Peyer's patch (tissue), 4 donors: ENCODE results near the gene SLC16A3. TPM values are rescaled to one million over a fixed set of nuclear protein-coding genes. Genes with fewer than 3 reads are reported as not detected.
"Not testable (repeated sequence)": the region's sequence is repeated elsewhere in the genome, so short reads cannot be mapped to it uniquely, and the experiment has no call there.

Source experiments
- DNase-seq, 3 donors: peaks; one replicate each; pipeline ENCODE4 v3.0.0-alpha.2; 2017 to 2019
- H3K27ac ChIP-seq, 4 donors: fragments of 200-600 bp; sonication (generic); one replicate each; pipeline ENCODE4 v1.5.1; 2016 to 2019
- H3K27me3 ChIP-seq, 2 donors: fragments of 200-600 bp; sonication (generic); one replicate each; pipeline ENCODE4 v1.5.1; 2019
- H3K36me3 ChIP-seq, 3 donors: fragments of 200-600 bp; sonication (generic); one replicate each; pipeline ENCODE4 v1.5.1; 2016 to 2019
- H3K4me1 ChIP-seq, 4 donors: fragments of 200-600 bp; sonication (generic); one replicate each; pipeline ENCODE4 v1.5.1; 2016 to 2019
- H3K4me3 ChIP-seq, 4 donors: fragments of 200-600 bp; sonication (generic); 1 replicate in 3 of 4; 2 replicates in 1 of 4; pipeline ENCODE4 v1.5.1; 2016 to 2019; ENCODE audit warnings: mild to moderate bottlenecking in 1 of 4
- H3K9me3 ChIP-seq, 4 donors: fragments of 200-600 bp; sonication (generic); one replicate each; pipeline ENCODE4 v1.5.1; 2016 to 2019; ENCODE audit warnings: mild to moderate bottlenecking in 1 of 4
- CTCF ChIP-seq, 6 experiments: fragments of 450-650 bp in 4 of 6; fragments of 200-600 bp in 2 of 6; sonication (generic) in 1 of 6; IDR thresholded peaks; one replicate each; pipeline ENCODE4 v1.5.1; 2017 to 2019; ENCODE audit warnings: antibody characterized with exemption in 6 of 6, mild to moderate bottlenecking in 3 of 6, moderate library complexity in 1 of 6
- POLR2A ChIP-seq, 2 donors: fragments of 450-650 bp; IDR thresholded peaks; one replicate each; pipeline ENCODE4 v1.5.1; 2017; ENCODE audit warnings: antibody characterized with exemption in 2 of 2, mild to moderate bottlenecking in 2 of 2, moderate library complexity in 2 of 2
- total RNA-seq, 4 donors: library from RNA; depleted of rRNA; stranded (reverse); fragments of >200 nt; gene quantifications; one replicate each; pipeline ENCODE4 v1.1.0, GENCODE V29; 2016

Gene SLC16A3
- total RNA-seq, 4 donors from 2014 or later = 18.9 to 55.0 (median 35.3) TPM

GRCh38 chr17:82201498-82201910, 27.3 kb upstream of the SLC16A3 start:
- peak overlapping the region in 1 of 4 donors; percentile 17 for H3K27ac ChIP-seq
- peaks cover 0 to 4% (median 0%) of the 10 kb centered on the region in 3 donors for H3K36me3 ChIP-seq
- TF ChIP-seq POLR2A (IDR thresholded peaks at IDR 0.05) (no peak), CTCF (IDR thresholded peaks at IDR 0.05) (no peak)
- DNase-seq = peak in 1 of 3 donors; percentile 58
- H3K4me3 ChIP-seq = no peak overlapping the region
- peaks cover 0 to 15% (median 5%) of the 10 kb centered on the region in 4 donors for H3K4me1 ChIP-seq
- no peaks in the 10 kb centered on the region for H3K9me3 ChIP-seq
- no peaks in the 10 kb centered on the region for H3K27me3 ChIP-seq

GRCh38 chr17:82202981-82203380, 25.9 kb upstream of the SLC16A3 start:
- TF ChIP-seq CTCF (IDR thresholded peaks at IDR 0.05) = no peak
- no peak for TF ChIP-seq POLR2A (IDR thresholded peaks at IDR 0.05)
- no peak overlapping the region for H3K4me3 ChIP-seq
- H3K9me3 ChIP-seq = no peaks in the 10 kb centered on the region
- no peak for DNase-seq
- no peaks in the 10 kb centered on the region for H3K27me3 ChIP-seq
- no peak overlapping the region for H3K27ac ChIP-seq
- no peaks in the 10 kb centered on the region for H3K36me3 ChIP-seq
- peaks cover 0 to 19% (median 5%) of the 10 kb centered on the region in 4 donors for H3K4me1 ChIP-seq

GRCh38 chr17:82203920-82204319, 24.9 kb upstream of the SLC16A3 start:
- DNase-seq = no peak
- no peaks in the 10 kb centered on the region for H3K36me3 ChIP-seq
- no peak overlapping the region for H3K4me3 ChIP-seq
- H3K27me3 ChIP-seq = no peaks in the 10 kb centered on the region
- no peak for TF ChIP-seq POLR2A (IDR thresholded peaks at IDR 0.05)
- no peak for TF ChIP-seq CTCF (IDR thresholded peaks at IDR 0.05)
- H3K9me3 ChIP-seq = no peaks in the 10 kb centered on the region
- peaks cover 0 to 19% (median 5%) of the 10 kb centered on the region in 4 donors for H3K4me1 ChIP-seq
- H3K27ac ChIP-seq = no peak overlapping the region

GRCh38 chr17:82204831-82205719, 23.8 kb upstream of the SLC16A3 start:
- DNase-seq = no peak
- H3K27me3 ChIP-seq = no peaks in the 10 kb centered on the region
- TF ChIP-seq CTCF (IDR thresholded peaks at IDR 0.05) (no peak), POLR2A (IDR thresholded peaks at IDR 0.05) (no peak)
- H3K9me3 ChIP-seq = no peaks in the 10 kb centered on the region
- H3K4me3 ChIP-seq = no peak overlapping the region
- peak overlapping the region; percentile 78 to 81 (median 80) for H3K27ac ChIP-seq
- peaks cover 0 to 19% (median 5%) of the 10 kb centered on the region in 4 donors for H3K4me1 ChIP-seq
- no peaks in the 10 kb centered on the region for H3K36me3 ChIP-seq

- Histone ChIP-seq H3K9me3 (no peaks in the 10 kb centered on the region), H3K4me3 (no peak overlapping the region), H3K4me1 (peaks cover 0 to 19% (median 5%) of the 10 kb centered on the region in 4 donors), H3K27me3 (no peaks in the 10 kb centered on the region), H3K27ac (peak overlapping the region; percentile 78 to 81 (median 80)), H3K36me3 (no peaks in the 10 kb centered on the region)
- TF ChIP-seq POLR2A (IDR thresholded peaks at IDR 0.05) = peak; percentile 80 to 82
- TF ChIP-seq CTCF (IDR thresholded peaks at IDR 0.05) = peak; percentile 88 to 96 (median 96)
- DNase-seq = peak; percentile 88 to 95 (median 89)
Observed at GRCh38 chr17:82205720-82206508, 22.9 kb upstream of the SLC16A3 start.

- not testable (repeated sequence) for H3K9me3 ChIP-seq, H3K36me3 ChIP-seq, H3K4me3 ChIP-seq, H3K27ac ChIP-seq, H3K27me3 ChIP-seq, DNase-seq
- peaks cover 0 to 35% (median 7%) of the 10 kb centered on the region in 4 donors for H3K4me1 ChIP-seq
Observed at GRCh38 chr17:82210655-82211054, 18.2 kb upstream of the SLC16A3 start.
